Right lobe of liver (tissue), 4 donors: ENCODE data around the gene AMZ1.

ENCODE experiments used
- CTCF ChIP-seq, 4 donors: fragments of 200-600 bp in 3 of 4; fragments of 450-650 bp in 1 of 4; IDR thresholded peaks; one replicate each; pipeline versions ENCODE4 v1.5.1 to v1.8.0; 2016 to 2022; ENCODE audit warnings: antibody characterized with exemption in 4 of 4, mild to moderate bottlenecking in 2 of 4
- POLR2A ChIP-seq: fragments of 450-650 bp; IDR thresholded peaks from one replicate; pipeline ENCODE4 v1.6.1; 2017; ENCODE audit warnings: antibody characterized with exemption, mild to moderate bottlenecking
- donor health status: DM: no; HTN: no; CAD: no.
- donor health status: DM: no; HTN: no; CAD: no.
- donor health status: DM: no; HTN: yes; CAD: no.

- TF ChIP-seq POLR2A (no peak), CTCF (IDR thresholded peaks at IDR 0.05) (no peak)
These were observed 50.0 kb downstream of the AMZ1 start for GRCh38 chr7:2737771-2738540.
